Neural cell (in vitro differentiated cells): ENCODE results near the gene LEP. TPM values are rescaled to one million over a fixed set of nuclear protein-coding genes. Genes with fewer than 3 reads are reported as not detected.

Experiments used
- H2AFZ ChIP-seq: fragments of 200-600, 300-800 bp; sonication (generic), shearing (Covaris generic); 2 replicates; pipeline ENCODE4 v1.6.0; 2014; ENCODE audit warnings: low read depth, mild to moderate bottlenecking, antibody characterized with exemption, low read length, moderate library complexity
- H3F3A ChIP-seq: fragments of 200-600 bp; shearing (Covaris generic); 2 replicates; pipeline ENCODE4 v1.6.1; 2016; ENCODE audit warnings: mild to moderate bottlenecking, moderate library complexity, mixed read lengths, antibody characterized with exemption, low read length; ENCODE audit not compliant: insufficient read depth, poor library complexity, severe bottlenecking
- H3K27ac ChIP-seq: fragments of 200-600, 300-800 bp; sonication (generic), shearing (Covaris generic); 2 replicates; pipeline ENCODE4 v1.5.1; 2014; ENCODE audit warnings: mild to moderate bottlenecking, low read length, moderate library complexity
- H3K27me3 ChIP-seq: fragments of 300-800, 200-600 bp; sonication (generic), shearing (Covaris generic); 2 replicates; pipeline ENCODE4 v1.6.0; 2014; ENCODE audit warnings: mild to moderate bottlenecking, low read depth, low read length, moderate library complexity; ENCODE audit not compliant: insufficient read depth
- H3K36me3 ChIP-seq: fragments of 300-800, 200-600 bp; sonication (generic), shearing (Covaris generic); 2 replicates; pipeline ENCODE4 v1.5.1; 2014; ENCODE audit warnings: mild to moderate bottlenecking, antibody characterized with exemption, low read length, moderate library complexity; ENCODE audit not compliant: insufficient read depth
- H3K4me2 ChIP-seq: fragments of 300-800, 200-600 bp; sonication (generic), shearing (Covaris generic); 2 replicates; pipeline ENCODE4 v1.6.0; 2014; ENCODE audit warnings: mild to moderate bottlenecking, low read length
- H3K4me3 ChIP-seq: fragments of 300-800, 200-600 bp; sonication (generic), shearing (Covaris generic); 2 replicates; pipeline ENCODE4 v1.5.1; 2014; ENCODE audit warnings: mild to moderate bottlenecking, low read length, moderate library complexity
- H3K79me2 ChIP-seq: fragments of 200-600 bp; shearing (Covaris generic); replicated peaks from 2 replicates; pipeline ENCODE4 v1.6.0; 2014; ENCODE audit warnings: mild to moderate bottlenecking, low read length, moderate library complexity; ENCODE audit not compliant: insufficient read depth
- H3K9ac ChIP-seq: fragments of 300-800, 200-600 bp; sonication (generic), shearing (Covaris generic); 2 replicates; pipeline ENCODE4 v1.6.1; 2016; ENCODE audit warnings: mild to moderate bottlenecking, low read length, mixed read lengths
- H3K9me2 ChIP-seq: fragments of 200-600 bp; shearing (Covaris generic); 2 replicates; pipeline ENCODE4 v1.6.1; 2016; ENCODE audit warnings: mild to moderate bottlenecking, low read length, mixed read lengths; ENCODE audit not compliant: insufficient read depth
- H3K9me3 ChIP-seq: fragments of 200-600, 300-800 bp; sonication (generic), shearing (Covaris generic); 2 replicates; pipeline ENCODE4 v1.6.1; 2016; ENCODE audit warnings: mild to moderate bottlenecking, mixed run types, low read length, moderate library complexity, mixed read lengths
- H4K20me1 ChIP-seq: fragments of 200-600 bp; shearing (Covaris generic); 2 replicates; pipeline ENCODE4 v1.6.1; 2016; ENCODE audit warnings: mild to moderate bottlenecking, mixed run types; ENCODE audit not compliant: insufficient read depth
- CTCF ChIP-seq: fragments of 450-650 bp; IDR thresholded peaks from 2 replicates; pipeline ENCODE4 v1.5.1; 2014; ENCODE audit warnings: antibody characterized with exemption, mild to moderate bottlenecking, moderate library complexity; ENCODE audit not compliant: poor library complexity, severe bottlenecking
- EP300 ChIP-seq: fragments of 450-650 bp; conservative IDR thresholded peaks from 2 replicates; pipeline ENCODE4 v1.6.1; 2014; ENCODE audit warnings: antibody characterized with exemption, mild to moderate bottlenecking, moderate library complexity; ENCODE audit not compliant: poor library complexity, severe bottlenecking
- EZH2 ChIP-seq: fragments of 200-600, 300-800 bp; shearing (Covaris generic), sonication (generic); IDR thresholded peaks from 2 replicates; pipeline ENCODE4 v1.6.1; 2014; ENCODE audit warnings: antibody characterized with exemption, low read length, borderline replicate concordance, mild to moderate bottlenecking; ENCODE audit not compliant: insufficient read depth, poor library complexity, severe bottlenecking
- MXI1 ChIP-seq: fragments of 450-650 bp; conservative IDR thresholded peaks from 2 replicates; pipeline ENCODE4 v1.6.1; 2014; ENCODE audit warnings: antibody characterized with exemption, mild to moderate bottlenecking; ENCODE audit not compliant: poor library complexity, severe bottlenecking
- POLR2AphosphoS5 ChIP-seq: IDR thresholded peaks from 2 replicates; pipeline ENCODE4 v1.6.1; 2012
- RAD21 ChIP-seq: fragments of 450-650 bp; conservative IDR thresholded peaks from 2 replicates; pipeline ENCODE4 v1.6.1; 2014; ENCODE audit warnings: antibody characterized with exemption, mild to moderate bottlenecking, moderate library complexity
- REST ChIP-seq: IDR thresholded peaks from 2 replicates; pipeline ENCODE4 v1.6.1; 2012; ENCODE audit warnings: borderline replicate concordance
- SMC3 ChIP-seq: fragments of 450-650 bp; conservative IDR thresholded peaks from 2 replicates; pipeline ENCODE4 v1.6.1; 2014; ENCODE audit warnings: antibody characterized with exemption, mild to moderate bottlenecking, moderate library complexity; ENCODE audit not compliant: poor library complexity
- TAF1 ChIP-seq: IDR thresholded peaks from 2 replicates; pipeline ENCODE4 v1.6.1; 2012; ENCODE audit warnings: low read depth
- polyA plus RNA-seq: library from polyadenylated mRNA; depleted of rRNA; stranded (reverse); fragments of >200 nt; gene quantifications from 2 replicates; pipeline ENCODE4 v1.2.3, GENCODE V29; 2014

The LEP gene
- polyA plus RNA-seq, 1 donor from 2014 or later = not detected

- H3K4me3 ChIP-seq = peak overlapping the region; percentile 57
- H2AFZ ChIP-seq = no peak overlapping the region
- no peak for TF ChIP-seq TAF1
- TF ChIP-seq RAD21 = no peak
- TF ChIP-seq CTCF = no peak
- no peak for TF ChIP-seq MXI1
- no peak for TF ChIP-seq EZH2
- TF ChIP-seq EP300 = no peak
- TF ChIP-seq SMC3 = no peak
- no peak for TF ChIP-seq POLR2AphosphoS5
- TF ChIP-seq REST = no peak
- H3K36me3 ChIP-seq = no peaks in the 10 kb centered on the region
- no peaks in the 10 kb centered on the region for H3K9me2 ChIP-seq
- H3K9ac ChIP-seq = no peak overlapping the region
- H3K27me3 ChIP-seq = peaks cover 32% of the 10 kb centered on the region
- no peaks in the 10 kb centered on the region for H3F3A ChIP-seq
- H4K20me1 ChIP-seq = no peaks in the 10 kb centered on the region
- no peaks in the 10 kb centered on the region for H3K79me2 ChIP-seq
- peaks cover 2% of the 10 kb centered on the region for H3K9me3 ChIP-seq
- H3K27ac ChIP-seq = no peak overlapping the region
- no peak overlapping the region for H3K4me2 ChIP-seq
These were observed 39.9 kb upstream of the LEP start for GRCh38 chr7:128201067-128201689.

- no peaks in the 10 kb centered on the region for H3K36me3 ChIP-seq
- H3K4me3 ChIP-seq = peak overlapping the region; percentile 57
- H3K79me2 ChIP-seq = no peaks in the 10 kb centered on the region
- H3K27me3 ChIP-seq = peaks cover 32% of the 10 kb centered on the region
- H3K27ac ChIP-seq = no peak overlapping the region
- no peak overlapping the region for H3K4me2 ChIP-seq
- no peaks in the 10 kb centered on the region for H4K20me1 ChIP-seq
- TF ChIP-seq EP300 = no peak
- TF ChIP-seq POLR2AphosphoS5 = no peak
- no peak for TF ChIP-seq REST
- TF ChIP-seq MXI1 = no peak
- no peak for TF ChIP-seq RAD21
- TF ChIP-seq EZH2 = no peak
- no peak for TF ChIP-seq CTCF
- TF ChIP-seq SMC3 = no peak
- TF ChIP-seq TAF1 = no peak
- H3K9ac ChIP-seq = no peak overlapping the region
- no peaks in the 10 kb centered on the region for H3F3A ChIP-seq
- no peaks in the 10 kb centered on the region for H3K9me3 ChIP-seq
- no peaks in the 10 kb centered on the region for H3K9me2 ChIP-seq
- H2AFZ ChIP-seq = no peak overlapping the region
These were observed 39.4 kb upstream of the LEP start for GRCh38 chr7:128201690-128202085.
